Fibroblast of peridontal ligament (primary cell): ENCODE results near the gene ABL1.

Source experiments
- DNase-seq: peaks from one replicate; pipeline ENCODE4 v3.0.0-alpha.2; 2010; ENCODE audit errors: extremely low read depth

ABL1 gene

GRCh38 chr9:130918101-130918825, 83.2 kb downstream of the ABL1 start:
- no peak for DNase-seq

- DNase-seq = no peak
Measured at GRCh38 chr9:130918826-130919558, 83.9 kb downstream of the ABL1 start.

- no peak for DNase-seq
Measured at GRCh38 chr9:130919559-130920145, 84.6 kb downstream of the ABL1 start.

GRCh38 chr9:130920233-130920632, 85.2 kb downstream of the ABL1 start:
- DNase-seq = no peak

GRCh38 chr9:130920762-130921299, 85.8 kb downstream of the ABL1 start:
- DNase-seq = no peak

- DNase-seq = no peak
Measured at GRCh38 chr9:130921300-130921988, 86.4 kb downstream of the ABL1 start.

GRCh38 chr9:130921989-130922892, 87.2 kb downstream of the ABL1 start:
- DNase-seq = no peak

GRCh38 chr9:130922893-130923610, 88.0 kb downstream of the ABL1 start:
- DNase-seq = no peak

GRCh38 chr9:130923611-130924447, 88.8 kb downstream of the ABL1 start:
- no peak for DNase-seq

- DNase-seq = no peak
Measured at GRCh38 chr9:130924448-130924788, 89.4 kb downstream of the ABL1 start.

GRCh38 chr9:130925050-130925678, 90.1 kb downstream of the ABL1 start:
- DNase-seq = no peak

GRCh38 chr9:130927338-130927737, 92.3 kb downstream of the ABL1 start:
- no peak for DNase-seq

- no peak for DNase-seq
Measured at GRCh38 chr9:130927995-130928900, 93.2 kb downstream of the ABL1 start.

- DNase-seq = no peak
Measured at GRCh38 chr9:130929571-130930038, 94.6 kb downstream of the ABL1 start.

GRCh38 chr9:130930132-130930803, 95.2 kb downstream of the ABL1 start:
- DNase-seq = no peak

GRCh38 chr9:130930804-130931349, 95.8 kb downstream of the ABL1 start:
- no peak for DNase-seq
